Measurements from ENCODE around the gene ABHD10. TPM values are rescaled to one million over a fixed set of nuclear protein-coding genes. Genes with fewer than 3 reads are reported as not detected.

Gene ABHD10
- polyA plus RNA-seq, 6 donors from 2014 or later = 46.8 to 74.4 (median 62.4) TPM

- peak overlapping the region; percentile 82 to 95 (median 91) for H3K4me3 Mint-ChIP-seq
- H3K27me3 Mint-ChIP-seq = peaks cover 12 to 30% (median 18%) of the 10 kb centered on the region in 3 donors
- peaks cover 0 to 2% (median 0%) of the 10 kb centered on the region in 7 donors for H3K9me3 Mint-ChIP-seq
- H3K4me1 Mint-ChIP-seq = peaks cover 11 to 26% (median 23%) of the 10 kb centered on the region in 3 donors
- DNase-seq = no peak
- H3K36me3 Mint-ChIP-seq = no peaks in the 10 kb centered on the region
- no peak for ATAC-seq (ENCODE audit: low read depth in 2 of 2)
- peak overlapping the region in 1 of 6 donors; percentile 38 for H3K27ac Mint-ChIP-seq
Observed at GRCh38 chr3:111999484-112000324, 20.9 kb downstream of the ABHD10 start.

- DNase-seq = no peak
- no peak for ATAC-seq (ENCODE audit: low read depth in 2 of 2)
Observed at GRCh38 chr3:112000367-112000771, 21.5 kb downstream of the ABHD10 start.

GRCh38 chr3:112000966-112001365 is 22.1 kb downstream of the ABHD10 start:
- H3K9me3 Mint-ChIP-seq = no peaks in the 10 kb centered on the region
- peaks cover 11 to 26% (median 23%) of the 10 kb centered on the region in 3 donors for H3K4me1 Mint-ChIP-seq
- ATAC-seq (ENCODE audit: low read depth in 2 of 2) = no peak
- H3K27ac Mint-ChIP-seq = no peak overlapping the region
- H3K4me3 Mint-ChIP-seq = peak overlapping the region in 3 of 8 donors; percentile 0 to 13 (median 2)
- H3K27me3 Mint-ChIP-seq = peaks cover 12 to 30% (median 18%) of the 10 kb centered on the region in 3 donors
- DNase-seq = no peak
- H3K36me3 Mint-ChIP-seq = peaks cover 0 to 4% of the 10 kb centered on the region in 2 donors

More at GRCh38 chr3:112000367-112000771, 21.5 kb downstream of the ABHD10 start:
- H3K9me3 Mint-ChIP-seq = peaks cover 0 to 1% (median 0%) of the 10 kb centered on the region in 7 donors
- peaks cover 11 to 26% (median 23%) of the 10 kb centered on the region in 3 donors for H3K4me1 Mint-ChIP-seq
- peaks cover 12 to 30% (median 18%) of the 10 kb centered on the region in 3 donors for H3K27me3 Mint-ChIP-seq
- no peak overlapping the region for H3K27ac Mint-ChIP-seq
- peaks cover 0 to 3% of the 10 kb centered on the region in 2 donors for H3K36me3 Mint-ChIP-seq
- H3K4me3 Mint-ChIP-seq = peak overlapping the region in 1 of 8 donors; percentile 90

GRCh38 chr3:112001526-112001925 is 22.7 kb downstream of the ABHD10 start:
- Mint-ChIP-seq H3K27ac (no peak overlapping the region), H3K4me3 (peak overlapping the region in 1 of 8 donors; percentile 6), H3K27me3 (peaks cover 12 to 30% (median 18%) of the 10 kb centered on the region in 3 donors), H3K4me1 (peaks cover 11 to 26% (median 23%) of the 10 kb centered on the region in 3 donors), H3K36me3 (peaks cover 0 to 4% of the 10 kb centered on the region in 2 donors), H3K9me3 (no peaks in the 10 kb centered on the region)
- ATAC-seq (ENCODE audit: low read depth in 2 of 2) (no peak), DNase-seq (no peak)

- H3K27ac Mint-ChIP-seq = no peak overlapping the region
- H3K4me1 Mint-ChIP-seq = peaks cover 11 to 26% (median 23%) of the 10 kb centered on the region in 3 donors
- no peaks in the 10 kb centered on the region for H3K9me3 Mint-ChIP-seq
- peaks cover 0 to 4% of the 10 kb centered on the region in 2 donors for H3K36me3 Mint-ChIP-seq
- ATAC-seq (ENCODE audit: low read depth in 2 of 2) (no peak), DNase-seq (no peak)
- peaks cover 10 to 25% (median 12%) of the 10 kb centered on the region in 3 donors for H3K27me3 Mint-ChIP-seq
- no peak overlapping the region for H3K4me3 Mint-ChIP-seq
Observed at GRCh38 chr3:112002096-112002971, 23.5 kb downstream of the ABHD10 start.

GRCh38 chr3:112003321-112004080 is 24.7 kb downstream of the ABHD10 start:
- Mint-ChIP-seq H3K27me3 (peaks cover 5 to 23% (median 9%) of the 10 kb centered on the region in 3 donors), H3K9me3 (no peaks in the 10 kb centered on the region), H3K27ac (no peak overlapping the region), H3K4me1 (peaks cover 10 to 24% (median 21%) of the 10 kb centered on the region in 3 donors), H3K36me3 (peaks cover 0 to 4% of the 10 kb centered on the region in 2 donors), H3K4me3 (no peak overlapping the region)
- DNase-seq (no peak), ATAC-seq (ENCODE audit: low read depth in 2 of 2) (no peak)

- Mint-ChIP-seq H3K4me1 (peaks cover 3 to 17% (median 14%) of the 10 kb centered on the region in 3 donors), H3K27ac (no peak overlapping the region), H3K4me3 (no peak overlapping the region), H3K36me3 (peaks cover 0 to 4% of the 10 kb centered on the region in 2 donors), H3K9me3 (no peaks in the 10 kb centered on the region), H3K27me3 (peaks cover 1 to 21% (median 9%) of the 10 kb centered on the region in 3 donors)
- no peak for DNase-seq
- no peak for ATAC-seq (ENCODE audit: low read depth in 2 of 2)
Observed at GRCh38 chr3:112004187-112004586, 25.4 kb downstream of the ABHD10 start.

- Mint-ChIP-seq H3K4me3 (no peak overlapping the region), H3K27me3 (peaks cover 0 to 17% (median 9%) of the 10 kb centered on the region in 3 donors), H3K36me3 (peaks cover 0 to 4% of the 10 kb centered on the region in 2 donors), H3K27ac (peak overlapping the region in 1 of 6 donors; percentile 4), H3K9me3 (no peaks in the 10 kb centered on the region), H3K4me1 (peaks cover 0 to 12% (median 9%) of the 10 kb centered on the region in 3 donors)
- DNase-seq (no peak), ATAC-seq (ENCODE audit: low read depth in 2 of 2) (no peak)
Observed at GRCh38 chr3:112004669-112005068, 25.8 kb downstream of the ABHD10 start.

GRCh38 chr3:112005091-112005672 is 26.4 kb downstream of the ABHD10 start:
- DNase-seq (no peak), ATAC-seq (ENCODE audit: low read depth in 2 of 2) (no peak)
- Mint-ChIP-seq H3K36me3 (peaks cover 0 to 4% of the 10 kb centered on the region in 2 donors), H3K4me3 (no peak overlapping the region), H3K27ac (peak overlapping the region in 1 of 6 donors; percentile 4), H3K27me3 (peaks cover 0 to 13% (median 9%) of the 10 kb centered on the region in 3 donors), H3K9me3 (no peaks in the 10 kb centered on the region), H3K4me1 (peaks cover 0 to 9% (median 6%) of the 10 kb centered on the region in 3 donors)

GRCh38 chr3:112007633-112008032 is 28.8 kb downstream of the ABHD10 start:
- no peak for ATAC-seq (ENCODE audit: low read depth in 2 of 2)
- DNase-seq = no peak
- no peaks in the 10 kb centered on the region for H3K9me3 Mint-ChIP-seq
- no peak overlapping the region for H3K4me3 Mint-ChIP-seq
- peaks cover under 1 to 13% (median 11%) of the 10 kb centered on the region in 3 donors for H3K4me1 Mint-ChIP-seq
- peaks cover 0 to 13% (median 2%) of the 10 kb centered on the region in 3 donors for H3K27me3 Mint-ChIP-seq
- peaks cover 0 to 4% of the 10 kb centered on the region in 2 donors for H3K36me3 Mint-ChIP-seq
- no peak overlapping the region for H3K27ac Mint-ChIP-seq

GRCh38 chr3:112009670-112010069 is 30.8 kb downstream of the ABHD10 start:
- peaks cover 0 to 23% (median 18%) of the 10 kb centered on the region in 3 donors for H3K4me1 Mint-ChIP-seq
- no peak overlapping the region for H3K4me3 Mint-ChIP-seq
- ATAC-seq (ENCODE audit: low read depth in 2 of 2) (no peak), DNase-seq (no peak)
- peaks cover 0 to 6% (median 0%) of the 10 kb centered on the region in 3 donors for H3K27me3 Mint-ChIP-seq
- peaks cover 0 to 4% of the 10 kb centered on the region in 2 donors for H3K36me3 Mint-ChIP-seq
- H3K27ac Mint-ChIP-seq = no peak overlapping the region
- no peaks in the 10 kb centered on the region for H3K9me3 Mint-ChIP-seq

- H3K27ac Mint-ChIP-seq = peak overlapping the region in 1 of 6 donors; percentile 48
- no peak overlapping the region for H3K4me3 Mint-ChIP-seq
- ATAC-seq (ENCODE audit: low read depth in 2 of 2) (no peak), DNase-seq (no peak)
- peaks cover 0 to 23% (median 18%) of the 10 kb centered on the region in 3 donors for H3K4me1 Mint-ChIP-seq
- H3K9me3 Mint-ChIP-seq = no peaks in the 10 kb centered on the region
- peaks cover 0 to 6% (median 0%) of the 10 kb centered on the region in 3 donors for H3K27me3 Mint-ChIP-seq
- no peaks in the 10 kb centered on the region for H3K36me3 Mint-ChIP-seq
Observed at GRCh38 chr3:112010636-112011035, 31.8 kb downstream of the ABHD10 start.

Measured in naive B cell (primary cell).